ENCODE measurements around the gene PSPN.

- no peak for TF ChIP-seq CTCF (IDR thresholded peaks at IDR 0.05; ENCODE audit: low read depth, low read length)
- TF ChIP-seq POLR2A (IDR thresholded peaks at IDR 0.05; ENCODE audit: extremely low read depth, insufficient read length) = no peak
- no peak for TF ChIP-seq MYC (IDR thresholded peaks at IDR 0.05; ENCODE audit: low read depth, low read length)
- TF ChIP-seq MAX (IDR thresholded peaks at IDR 0.05; ENCODE audit: low read depth, low read length) = no peak
Observed at GRCh38 chr19:6357174-6357573, 18.6 kb downstream of the PSPN start.

Measured in NB4 (cell line).